NB4 (cell line): ENCODE data around the gene ZNF653.

Experiments used
- POLR2A ChIP-seq: IDR thresholded peaks from 2 replicates; pipeline ENCODE4 v1.6.1; 2011; ENCODE audit warnings: mild to moderate bottlenecking; ENCODE audit not compliant: insufficient read length; ENCODE audit errors: extremely low read depth
- TF ChIP-seq, protein P1 (sequence below): IDR thresholded peaks from one replicate; pipeline ENCODE4 v1.5.1; 2012; ENCODE audit warnings: low read depth, low read length

DNA sequence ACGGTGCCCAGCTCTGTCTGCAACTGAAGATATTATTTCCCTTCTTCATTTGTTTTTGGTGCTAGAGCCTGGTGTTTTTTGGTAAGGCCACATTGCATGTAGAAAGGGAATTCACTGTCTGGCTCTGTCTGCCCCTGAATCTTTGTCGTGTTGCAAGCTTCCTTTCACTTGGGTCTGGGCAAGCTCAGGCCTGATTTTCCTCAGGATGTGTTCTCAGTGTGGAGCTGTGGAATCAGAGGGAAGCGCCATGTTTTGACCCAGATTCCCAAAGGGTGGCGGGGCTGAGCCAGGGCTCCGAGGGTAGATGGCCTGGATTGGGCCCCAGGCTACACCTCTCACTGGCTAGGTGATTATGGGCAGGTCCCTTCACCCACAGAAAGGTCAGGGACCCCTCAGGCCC, 61.6 kb downstream of the ZNF653 start:
- TF ChIP-seq, protein P1, sequence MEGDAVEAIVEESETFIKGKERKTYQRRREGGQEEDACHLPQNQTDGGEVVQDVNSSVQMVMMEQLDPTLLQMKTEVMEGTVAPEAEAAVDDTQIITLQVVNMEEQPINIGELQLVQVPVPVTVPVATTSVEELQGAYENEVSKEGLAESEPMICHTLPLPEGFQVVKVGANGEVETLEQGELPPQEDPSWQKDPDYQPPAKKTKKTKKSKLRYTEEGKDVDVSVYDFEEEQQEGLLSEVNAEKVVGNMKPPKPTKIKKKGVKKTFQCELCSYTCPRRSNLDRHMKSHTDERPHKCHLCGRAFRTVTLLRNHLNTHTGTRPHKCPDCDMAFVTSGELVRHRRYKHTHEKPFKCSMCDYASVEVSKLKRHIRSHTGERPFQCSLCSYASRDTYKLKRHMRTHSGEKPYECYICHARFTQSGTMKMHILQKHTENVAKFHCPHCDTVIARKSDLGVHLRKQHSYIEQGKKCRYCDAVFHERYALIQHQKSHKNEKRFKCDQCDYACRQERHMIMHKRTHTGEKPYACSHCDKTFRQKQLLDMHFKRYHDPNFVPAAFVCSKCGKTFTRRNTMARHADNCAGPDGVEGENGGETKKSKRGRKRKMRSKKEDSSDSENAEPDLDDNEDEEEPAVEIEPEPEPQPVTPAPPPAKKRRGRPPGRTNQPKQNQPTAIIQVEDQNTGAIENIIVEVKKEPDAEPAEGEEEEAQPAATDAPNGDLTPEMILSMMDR, result no peak
- TF ChIP-seq POLR2A, result no peak
